Uterus (tissue), 2 donors: Measurements from ENCODE around the gene THSD4.

ENCODE experiments used
- CTCF ChIP-seq, 4 experiments: fragments of 200-600 bp in 2 of 4; fragments of 450-650 bp in 2 of 4; sonication (generic) in 2 of 4; IDR thresholded peaks; one replicate each; pipeline ENCODE4 v1.5.1; 2016 to 2019; ENCODE audit warnings: antibody characterized with exemption in 4 of 4, mild to moderate bottlenecking in 2 of 4, moderate library complexity in 1 of 4
- POLR2A ChIP-seq, 2 donors: fragments of 450-650 bp; IDR thresholded peaks; one replicate each; pipeline ENCODE4 v1.6.1; 2016; ENCODE audit warnings: antibody characterized with exemption in 2 of 2, mild to moderate bottlenecking in 1 of 2, moderate library complexity in 1 of 2

GRCh38 chr15:71712182-71712581 lies 596.9 kb downstream of the THSD4 start:
- no peak for TF ChIP-seq CTCF (IDR thresholded peaks at IDR 0.05)
- TF ChIP-seq POLR2A (IDR thresholded peaks at IDR 0.05), result no peak
